HepG2 (cell line): Measurements from ENCODE around the gene KLF15. TPM values are rescaled to one million over a fixed set of nuclear protein-coding genes. Genes with fewer than 3 reads are reported as not detected.

Experiments used
- ATAC-seq: fragments of 200-7000 bp; cut with Tn5 transposase; 3 replicates; pipeline ENCODE4 v1.9.1; 2020; ENCODE audit warnings: mild to moderate bottlenecking, moderate library complexity
- BruUV-seq: library from RNA; stranded (reverse); fragments of 400-500 nt; replicated peaks from 2 replicates; lab custom pipeline; 2021; lab: Mats Ljungman, UMichigan
- CTCF ChIA-PET: fragments of 300-600 bp; formaldehyde crosslinking; extraction: SDS; loops from one replicate; lab custom pipeline; 2021; ENCODE audit warnings: low total read pairs, inconsistent platforms, low intra/inter-chr PET ratio; lab: Yijun Ruan, JAX
- POLR2A ChIA-PET: fragments of 350-600 bp; sonication (Branson Sonifier 250); formaldehyde crosslinking; loops from one replicate; lab custom pipeline; 2020; ENCODE audit warnings: antibody characterized with exemption, inconsistent platforms; lab: Yijun Ruan, JAX
- DNase-seq: peaks from one replicate; pipeline ENCODE4 v3.0.0-alpha.2; 2015; ENCODE audit warnings: low spot score
- FAIRE-seq: peaks from 3 replicates; lab custom pipeline; 2011; peaks lifted over from hg19 to GRCh38; lab: Jason Lieb, UNC
- H2AFZ ChIP-seq: one replicate; pipeline ENCODE4 v1.6.1; 2011; ENCODE audit warnings: low read length, inconsistent platforms
- H3K27ac ChIP-seq: fragments of 300-600 bp; 3 replicates; pipeline ENCODE4 v1.8.0; 2011; ENCODE audit warnings: mixed run types, mild to moderate bottlenecking, mixed read lengths, low read length, inconsistent platforms; ENCODE audit not compliant: insufficient read depth; ENCODE audit errors: extremely low read length
- H3K27me3 ChIP-seq, 2 experiments: fragments of 200-600 bp in 1 of 2; 2 replicates in 1 of 2; 3 replicates in 1 of 2; pipeline versions ENCODE4 v1.6.0 to v1.8.0; 2011; ENCODE audit warnings: low read length in 2 of 2, mild to moderate bottlenecking in 2 of 2, moderate library complexity in 2 of 2, inconsistent platforms in 1 of 2; ENCODE audit not compliant: insufficient read depth in 2 of 2, control insufficient read depth in 1 of 2
- H3K36me3 ChIP-seq, 2 experiments: fragments of 200-600 bp in 1 of 2; replicated peaks in 1 of 2; 2 replicates in 1 of 2; 3 replicates in 1 of 2; pipeline versions ENCODE4 v1.5.1 to v1.8.0; 2011; ENCODE audit warnings: low read length in 2 of 2, inconsistent platforms in 1 of 2; ENCODE audit not compliant: insufficient read depth in 2 of 2, control insufficient read depth in 1 of 2
- H3K4me1 ChIP-seq: 2 replicates; pipeline ENCODE4 v1.5.1; 2012; ENCODE audit warnings: low read length, inconsistent platforms; ENCODE audit not compliant: insufficient read depth
- H3K4me2 ChIP-seq: 2 replicates; pipeline ENCODE4 v1.6.0; 2011; ENCODE audit warnings: low read depth, low read length, inconsistent platforms
- H3K4me3 ChIP-seq, 3 experiments: fragments of 200-600 bp in 1 of 3; sonication (generic), shearing (Covaris generic) in 1 of 3; replicated peaks in 1 of 3; 2 replicates each; pipeline ENCODE4 v1.5.1; 2011 to 2016; ENCODE audit warnings: low read length in 3 of 3, inconsistent platforms in 2 of 3, low read depth in 2 of 3, mild to moderate bottlenecking in 2 of 3, control low read depth in 1 of 3, mixed read lengths in 1 of 3; ENCODE audit not compliant: insufficient read depth in 1 of 3
- H3K79me2 ChIP-seq: one replicate; pipeline ENCODE4 v1.6.1; 2011; ENCODE audit warnings: low read length, inconsistent platforms; ENCODE audit not compliant: insufficient read depth
- H3K9ac ChIP-seq: 2 replicates; pipeline ENCODE4 v1.6.0; 2011; ENCODE audit warnings: mild to moderate bottlenecking, low read depth, low read length, inconsistent platforms; ENCODE audit not compliant: insufficient read depth
- H3K9me3 ChIP-seq: 2 replicates; pipeline ENCODE4 v1.5.1; 2012; ENCODE audit warnings: mild to moderate bottlenecking, low read length
- H4K20me1 ChIP-seq: 2 replicates; pipeline ENCODE4 v1.6.0; 2011; ENCODE audit warnings: inconsistent platforms, mild to moderate bottlenecking, low read length, moderate library complexity; ENCODE audit not compliant: insufficient read depth
- CBX2 ChIP-seq, 2 experiments: fragments of 200-600 bp in 1 of 2; sonication (generic); formaldehyde crosslinking in 1 of 2; IDR thresholded peaks; 2 replicates each; pipeline versions ENCODE4 v1.7.0 to v1.8.1; 2018 to 2022; ENCODE audit warnings: low read depth in 2 of 2, low read length in 1 of 2, mild to moderate bottlenecking in 1 of 2, missing genetic modification reagents in 1 of 2
- HNRNPL ChIP-seq: fragments of 200-400 bp; formaldehyde crosslinking; IDR thresholded peaks from 2 replicates; pipeline ENCODE4 v1.6.1; 2017; ENCODE audit warnings: mild to moderate bottlenecking, low read depth, low read length
- KDM5A ChIP-seq: fragments of 200-600 bp; sonication (generic); IDR thresholded peaks from 2 replicates; pipeline ENCODE4 v1.7.0; 2018; ENCODE audit warnings: antibody characterized with exemption, mild to moderate bottlenecking, low read length, borderline replicate concordance
- PATZ1 ChIP-seq: sonication (generic); formaldehyde crosslinking; IDR thresholded peaks from 2 replicates; pipeline ENCODE4 v1.4.0; 2020; ENCODE audit warnings: missing genetic modification reagents
- PBX2 ChIP-seq: IDR thresholded peaks from 2 replicates; pipeline ENCODE4 v1.6.1; 2016; ENCODE audit warnings: control low read depth
- RXRA ChIP-seq: sonication (generic); formaldehyde crosslinking; IDR thresholded peaks from 2 replicates; pipeline ENCODE4 v1.5.1; 2020; ENCODE audit warnings: missing genetic modification reagents
- TOE1 ChIP-seq: sonication (generic); formaldehyde crosslinking; IDR thresholded peaks from 2 replicates; pipeline ENCODE4 v1.4.0; 2020; ENCODE audit warnings: mild to moderate bottlenecking, missing genetic modification reagents
- ZFX ChIP-seq: sonication (generic); formaldehyde crosslinking; IDR thresholded peaks from 2 replicates; pipeline ENCODE4 v1.4.0; 2020; ENCODE audit warnings: mild to moderate bottlenecking, low read depth, missing genetic modification reagents, moderate library complexity
- ZNF121 ChIP-seq: sonication (generic); formaldehyde crosslinking; IDR thresholded peaks from 2 replicates; pipeline ENCODE4 v1.5.0; 2020; ENCODE audit warnings: mild to moderate bottlenecking, missing genetic modification reagents
- ZNF574 ChIP-seq: sonication (generic); formaldehyde crosslinking; IDR thresholded peaks from 2 replicates; pipeline ENCODE4 v1.4.0; 2020; ENCODE audit warnings: missing genetic modification reagents
- WGBS: methylation state at CpG from one replicate; pipeline ENCODE4 v1.1.6; 2017; ENCODE audit warnings: low lambda C conversion rate; 5-methylcytosine and 5-hydroxymethylcytosine counted together
- in situ Hi-C: cut with HindIII; loops from 2 replicates; pipeline ENCODE4 v1.10.0; 2017; ENCODE audit warnings: low pct_unique_long_range_greater_than_20kb; ENCODE audit not compliant: extremely low pct_ligation_motif_present
- intact Hi-C: fragments of 100-400 bp; cut with micrococcal nuclease; formaldehyde crosslinking; loops from one replicate; pipeline ENCODE4 v1.10.0; 2022; ENCODE audit not compliant: unreplicated experiment
- polyA plus RNA-seq, 8 experiments: library from polyadenylated mRNA; depleted of rRNA in 3 of 8; stranded (reverse) in 7 of 8; unstranded in 1 of 8; fragments of >200 nt; fragmentation: Illumina TruSeq in 4 of 8; extraction: Trizol in 4 of 8; gene quantifications; 2 replicates each; pipeline versions ENCODE4 v1.2.1 to v1.2.3, GENCODE V29; 2011 to 2016; ENCODE audit warnings: low read depth in 4 of 8, missing spikeins in 1 of 8, mixed read lengths in 1 of 8; ENCODE audit not compliant: insufficient read depth in 1 of 8
- total RNA-seq, 5 experiments: library from RNA; depleted of rRNA; stranded (reverse); fragments of >200 nt; fragmentation: Illumina TruSeq; extraction: Trizol; gene quantifications; 2 replicates each; pipeline ENCODE4 v1.2.3, GENCODE V29; 2016; ENCODE audit warnings: low read depth in 1 of 5

The KLF15 gene
- total and polyA plus RNA-seq, 2 of the 13 experiments (the other 11 are each of a cell fraction or from before 2014, with no cell fraction given): 7.1 to 7.8 TPM

- H2AFZ ChIP-seq: no peak overlapping the region
- WGBS: 76% methylated on average over 10 of the region's 11 CpGs
- no peak overlapping the region for H3K4me3 ChIP-seq
- no peaks in the 10 kb centered on the region for H4K20me1 ChIP-seq
- intact Hi-C loops (no loop called here), in situ Hi-C loops (no loop called here)
- no peaks in the 10 kb centered on the region for H3K36me3 ChIP-seq
- no peak overlapping the region for H3K4me2 ChIP-seq
- H3K9me3 ChIP-seq: no peaks in the 10 kb centered on the region
- POLR2A ChIA-PET: no interaction called here
- ATAC-seq: no peak
- FAIRE-seq: no peak
- no TSS peak for BruUV-seq
- peaks cover 0 to 3% of the 10 kb centered on the region in 2 experiments; a peak in 2 of 5 replicates for H3K27me3 ChIP-seq
- CTCF ChIA-PET: no interaction called here
- TF ChIP-seq ZNF121 (CRISPR knock-in tag) (no peak), RXRA (no peak), ZFX (CRISPR knock-in tag) (no peak), KDM5A (no peak), PBX2 (CRISPR knock-in tag) (no peak), HNRNPL (no peak), TOE1 (CRISPR knock-in tag) (no peak), CBX2 (IDR thresholded peaks at IDR 0.05; ENCODE audit: low read depth, low read length) (no peak), CBX2 (CRISPR knock-in tag; IDR thresholded peaks at IDR 0.05; ENCODE audit: low read depth) (no peak), PATZ1 (CRISPR knock-in tag) (no peak), ZNF574 (no peak)
- no peaks in the 10 kb centered on the region for H3K4me1 ChIP-seq
- H3K27ac ChIP-seq: no peak overlapping the region
- DNase-seq: no peak
- H3K79me2 ChIP-seq: no peaks in the 10 kb centered on the region
- H3K9ac ChIP-seq: no peak overlapping the region
Measured at GRCh38 chr3:126309165-126309564, 48.0 kb downstream of the KLF15 start.
